Measurements from ENCODE around the gene CCNJL.

Gene CCNJL

GRCh38 chr5:160280384-160281095 lies 31.8 kb downstream of the CCNJL start:
- Histone ChIP-seq H3K18ac (ENCODE audit: low read length) (no peak overlapping the region), H4K8ac (ENCODE audit: low read depth, low read length) (no peak overlapping the region), H4K5ac (ENCODE audit: low read length) (no peak overlapping the region), H2BK5ac (ENCODE audit: low read length) (no peak overlapping the region), H2BK15ac (replicated peaks; ENCODE audit: low read depth) (no peak overlapping the region), H3K36me3 (ENCODE audit: control insufficient read depth, insufficient read depth, low read length) (no peaks in the 10 kb centered on the region), H3K56ac (ENCODE audit: low read length) (no peak overlapping the region), H3K4me3 (ENCODE audit: low read length) (no peak overlapping the region), H3K9ac (ENCODE audit: low read length) (no peak overlapping the region), H3K4ac (ENCODE audit: low read depth, low read length) (no peak overlapping the region), H3K27ac (ENCODE audit: low read depth, low read length) (no peak overlapping the region), H3K23ac (ENCODE audit: low read length) (no peak overlapping the region), H3K4me2 (ENCODE audit: low read length) (no peak overlapping the region), H2BK120ac (ENCODE audit: low read depth, low read length) (no peak overlapping the region), H3K4me1 (ENCODE audit: control insufficient read depth, low read depth, low read length) (no peaks in the 10 kb centered on the region), H3K79me2 (ENCODE audit: control insufficient read depth, insufficient read depth, low read length) (no peaks in the 10 kb centered on the region), H2AK5ac (ENCODE audit: low read length) (no peak overlapping the region), H3K79me1 (ENCODE audit: low read length) (no peaks in the 10 kb centered on the region), H3K27me3 (ENCODE audit: insufficient read depth, low read length, poor library complexity) (no peaks in the 10 kb centered on the region)
- WGBS (ENCODE audit: extremely low coverage, insufficient coverage, low lambda C conversion rate), result no CpG with 5 or more reads among the region's 26 CpGs
- DNase-seq, result no peak

GRCh38 chr5:160278343-160278742 lies 34.0 kb downstream of the CCNJL start:
- H4K8ac ChIP-seq (ENCODE audit: low read depth, low read length), result no peak overlapping the region
- H3K4me1 ChIP-seq (ENCODE audit: control insufficient read depth, low read depth, low read length), result no peaks in the 10 kb centered on the region
- H3K18ac ChIP-seq (ENCODE audit: low read length), result no peak overlapping the region
- DNase-seq, result no peak
- H3K4ac ChIP-seq (ENCODE audit: low read depth, low read length), result no peak overlapping the region
- no CpG with 5 or more reads among the region's 7 CpGs for WGBS (ENCODE audit: extremely low coverage, insufficient coverage, low lambda C conversion rate)
- no peaks in the 10 kb centered on the region for H3K79me1 ChIP-seq (ENCODE audit: low read length)
- no peaks in the 10 kb centered on the region for H3K36me3 ChIP-seq (ENCODE audit: control insufficient read depth, insufficient read depth, low read length)
- no peak overlapping the region for H2AK5ac ChIP-seq (ENCODE audit: low read length)
- H3K56ac ChIP-seq (ENCODE audit: low read length), result no peak overlapping the region
- no peak overlapping the region for H2BK15ac ChIP-seq (replicated peaks; ENCODE audit: low read depth)
- no peak overlapping the region for H2BK5ac ChIP-seq (ENCODE audit: low read length)
- H3K27me3 ChIP-seq (ENCODE audit: insufficient read depth, low read length, poor library complexity), result no peaks in the 10 kb centered on the region
- no peak overlapping the region for H3K27ac ChIP-seq (ENCODE audit: low read depth, low read length)
- no peak overlapping the region for H3K9ac ChIP-seq (ENCODE audit: low read length)
- H3K4me3 ChIP-seq (ENCODE audit: low read length), result no peak overlapping the region
- no peak overlapping the region for H4K5ac ChIP-seq (ENCODE audit: low read length)
- no peak overlapping the region for H3K4me2 ChIP-seq (ENCODE audit: low read length)
- no peak overlapping the region for H2BK120ac ChIP-seq (ENCODE audit: low read depth, low read length)
- H3K23ac ChIP-seq (ENCODE audit: low read length), result no peak overlapping the region
- no peaks in the 10 kb centered on the region for H3K79me2 ChIP-seq (ENCODE audit: control insufficient read depth, insufficient read depth, low read length)

- Histone ChIP-seq H3K4me3 (ENCODE audit: low read length) (no peak overlapping the region), H3K23ac (ENCODE audit: low read length) (no peak overlapping the region), H3K4me1 (ENCODE audit: control insufficient read depth, low read depth, low read length) (peaks cover 8% of the 10 kb centered on the region), H2AK5ac (ENCODE audit: low read length) (no peak overlapping the region), H2BK120ac (ENCODE audit: low read depth, low read length) (no peak overlapping the region), H3K9ac (ENCODE audit: low read length) (no peak overlapping the region), H3K79me1 (ENCODE audit: low read length) (no peaks in the 10 kb centered on the region), H4K8ac (ENCODE audit: low read depth, low read length) (no peak overlapping the region), H3K79me2 (ENCODE audit: control insufficient read depth, insufficient read depth, low read length) (no peaks in the 10 kb centered on the region), H3K27me3 (ENCODE audit: insufficient read depth, low read length, poor library complexity) (no peaks in the 10 kb centered on the region), H2BK15ac (replicated peaks; ENCODE audit: low read depth) (no peak overlapping the region), H3K4ac (ENCODE audit: low read depth, low read length) (no peak overlapping the region), H4K5ac (ENCODE audit: low read length) (no peak overlapping the region), H3K27ac (ENCODE audit: low read depth, low read length) (no peak overlapping the region), H2BK5ac (ENCODE audit: low read length) (no peak overlapping the region), H3K56ac (ENCODE audit: low read length) (peak overlapping the region; percentile 25), H3K18ac (ENCODE audit: low read length) (no peak overlapping the region), H3K36me3 (ENCODE audit: control insufficient read depth, insufficient read depth, low read length) (no peaks in the 10 kb centered on the region), H3K4me2 (ENCODE audit: low read length) (no peak overlapping the region)
- no peak for DNase-seq
- WGBS (ENCODE audit: extremely low coverage, insufficient coverage, low lambda C conversion rate), result no CpG with 5 or more reads among the region's 5 CpGs
Measured at GRCh38 chr5:160274483-160274931, 37.9 kb downstream of the CCNJL start.

- H3K79me2 ChIP-seq (ENCODE audit: control insufficient read depth, insufficient read depth, low read length), result no peaks in the 10 kb centered on the region
- H3K4me2 ChIP-seq (ENCODE audit: low read length), result no peak overlapping the region
- no peak overlapping the region for H2BK120ac ChIP-seq (ENCODE audit: low read depth, low read length)
- no peak overlapping the region for H3K4me3 ChIP-seq (ENCODE audit: low read length)
- no peak overlapping the region for H3K23ac ChIP-seq (ENCODE audit: low read length)
- H3K18ac ChIP-seq (ENCODE audit: low read length), result no peak overlapping the region
- DNase-seq, result no peak
- no peak overlapping the region for H3K27ac ChIP-seq (ENCODE audit: low read depth, low read length)
- no peaks in the 10 kb centered on the region for H3K27me3 ChIP-seq (ENCODE audit: insufficient read depth, low read length, poor library complexity)
- no peak overlapping the region for H3K9ac ChIP-seq (ENCODE audit: low read length)
- H3K79me1 ChIP-seq (ENCODE audit: low read length), result no peaks in the 10 kb centered on the region
- H3K36me3 ChIP-seq (ENCODE audit: control insufficient read depth, insufficient read depth, low read length), result no peaks in the 10 kb centered on the region
- peaks cover 8% of the 10 kb centered on the region for H3K4me1 ChIP-seq (ENCODE audit: control insufficient read depth, low read depth, low read length)
- no peak overlapping the region for H2BK15ac ChIP-seq (replicated peaks; ENCODE audit: low read depth)
- H2AK5ac ChIP-seq (ENCODE audit: low read length), result no peak overlapping the region
- no CpG with 5 or more reads among the region's 2 CpGs for WGBS (ENCODE audit: extremely low coverage, insufficient coverage, low lambda C conversion rate)
- no peak overlapping the region for H3K4ac ChIP-seq (ENCODE audit: low read depth, low read length)
- H4K5ac ChIP-seq (ENCODE audit: low read length), result no peak overlapping the region
- H2BK5ac ChIP-seq (ENCODE audit: low read length), result no peak overlapping the region
- H4K8ac ChIP-seq (ENCODE audit: low read depth, low read length), result no peak overlapping the region
- H3K56ac ChIP-seq (ENCODE audit: low read length), result no peak overlapping the region
Measured at GRCh38 chr5:160272889-160273288, 39.5 kb downstream of the CCNJL start.

- no peak overlapping the region for H3K4me2 ChIP-seq (ENCODE audit: low read length)
- H4K5ac ChIP-seq (ENCODE audit: low read length), result no peak overlapping the region
- peaks cover 8% of the 10 kb centered on the region for H3K4me1 ChIP-seq (ENCODE audit: control insufficient read depth, low read depth, low read length)
- no peak overlapping the region for H4K8ac ChIP-seq (ENCODE audit: low read depth, low read length)
- no CpG with 5 or more reads among the region's 3 CpGs for WGBS (ENCODE audit: extremely low coverage, insufficient coverage, low lambda C conversion rate)
- no peak overlapping the region for H3K4me3 ChIP-seq (ENCODE audit: low read length)
- no peaks in the 10 kb centered on the region for H3K27me3 ChIP-seq (ENCODE audit: insufficient read depth, low read length, poor library complexity)
- no peaks in the 10 kb centered on the region for H3K79me2 ChIP-seq (ENCODE audit: control insufficient read depth, insufficient read depth, low read length)
- peak overlapping the region; percentile 16 for H3K27ac ChIP-seq (ENCODE audit: low read depth, low read length)
- no peak overlapping the region for H2BK15ac ChIP-seq (replicated peaks; ENCODE audit: low read depth)
- peak overlapping the region; percentile 33 for H3K18ac ChIP-seq (ENCODE audit: low read length)
- no peaks in the 10 kb centered on the region for H3K36me3 ChIP-seq (ENCODE audit: control insufficient read depth, insufficient read depth, low read length)
- DNase-seq, result peak; percentile 56
- H2BK120ac ChIP-seq (ENCODE audit: low read depth, low read length), result no peak overlapping the region
- no peak overlapping the region for H3K9ac ChIP-seq (ENCODE audit: low read length)
- H3K79me1 ChIP-seq (ENCODE audit: low read length), result no peaks in the 10 kb centered on the region
- no peak overlapping the region for H2BK5ac ChIP-seq (ENCODE audit: low read length)
- no peak overlapping the region for H2AK5ac ChIP-seq (ENCODE audit: low read length)
- H3K23ac ChIP-seq (ENCODE audit: low read length), result no peak overlapping the region
- H3K56ac ChIP-seq (ENCODE audit: low read length), result no peak overlapping the region
- H3K4ac ChIP-seq (ENCODE audit: low read depth, low read length), result no peak overlapping the region
Measured at GRCh38 chr5:160272264-160272663, 40.1 kb downstream of the CCNJL start.

GRCh38 chr5:160271836-160272235 lies 40.5 kb downstream of the CCNJL start:
- no peak for DNase-seq
- Histone ChIP-seq H4K5ac (ENCODE audit: low read length) (no peak overlapping the region), H2BK15ac (replicated peaks; ENCODE audit: low read depth) (no peak overlapping the region), H3K4me3 (ENCODE audit: low read length) (no peak overlapping the region), H2BK120ac (ENCODE audit: low read depth, low read length) (no peak overlapping the region), H4K8ac (ENCODE audit: low read depth, low read length) (no peak overlapping the region), H3K79me1 (ENCODE audit: low read length) (no peaks in the 10 kb centered on the region), H3K4ac (ENCODE audit: low read depth, low read length) (no peak overlapping the region), H2BK5ac (ENCODE audit: low read length) (no peak overlapping the region), H3K4me1 (ENCODE audit: control insufficient read depth, low read depth, low read length) (peaks cover 11% of the 10 kb centered on the region), H3K56ac (ENCODE audit: low read length) (no peak overlapping the region), H2AK5ac (ENCODE audit: low read length) (no peak overlapping the region), H3K79me2 (ENCODE audit: control insufficient read depth, insufficient read depth, low read length) (no peaks in the 10 kb centered on the region), H3K27me3 (ENCODE audit: insufficient read depth, low read length, poor library complexity) (no peaks in the 10 kb centered on the region), H3K27ac (ENCODE audit: low read depth, low read length) (peak overlapping the region; percentile 1), H3K36me3 (ENCODE audit: control insufficient read depth, insufficient read depth, low read length) (no peaks in the 10 kb centered on the region), H3K4me2 (ENCODE audit: low read length) (no peak overlapping the region), H3K23ac (ENCODE audit: low read length) (no peak overlapping the region), H3K18ac (ENCODE audit: low read length) (no peak overlapping the region), H3K9ac (ENCODE audit: low read length) (no peak overlapping the region)
- no CpG with 5 or more reads among the region's 6 CpGs for WGBS (ENCODE audit: extremely low coverage, insufficient coverage, low lambda C conversion rate)

All from mesendoderm (in vitro differentiated cells).